Neural crest cell (in vitro differentiated cells): ENCODE measurements around the gene EYA4. TPM values are rescaled to one million over a fixed set of nuclear protein-coding genes. Genes with fewer than 3 reads are reported as not detected.

Experiments
- DNase-seq: peaks from one replicate; pipeline ENCODE4 v3.0.0; 2021; ENCODE audit warnings: low read depth, mixed read lengths, low spot score
- H3K27ac Mint-ChIP-seq: one replicate; pipeline ENCODE4 v1.8.0; 2021; ENCODE audit warnings: mild to moderate bottlenecking, mixed read lengths; ENCODE audit not compliant: unreplicated experiment
- H3K27me3 Mint-ChIP-seq: 2 replicates; pipeline ENCODE4 v1.8.0; 2021; ENCODE audit warnings: low read depth, mild to moderate bottlenecking, mixed read lengths
- H3K36me3 Mint-ChIP-seq: 2 replicates; pipeline ENCODE4 v1.8.0; 2021; ENCODE audit warnings: low read depth, mild to moderate bottlenecking, mixed read lengths
- H3K4me1 Mint-ChIP-seq: 2 replicates; pipeline ENCODE4 v1.8.0; 2021; ENCODE audit warnings: mixed read lengths
- H3K4me3 Mint-ChIP-seq: one replicate; pipeline ENCODE4 v1.8.0; 2021; ENCODE audit warnings: mild to moderate bottlenecking, mixed read lengths
- H3K9me3 Mint-ChIP-seq: 2 replicates; pipeline ENCODE4 v1.8.0; 2021; ENCODE audit warnings: mixed read lengths
- total RNA-seq: library from RNA; stranded (reverse); gene quantifications from 2 replicates; pipeline ENCODE4 v1.2.1, GENCODE V29; 2021
- TF ChIP-seq, protein P1 (sequence below): fragments of 200-600 bp; sonication (generic); conservative IDR thresholded peaks from 2 replicates; pipeline ENCODE4 v1.5.0; 2021; ENCODE audit warnings: antibody characterized with exemption, mild to moderate bottlenecking

The EYA4 gene
- total RNA-seq, 1 donor from 2014 or later = 1.6 TPM

DNA sequence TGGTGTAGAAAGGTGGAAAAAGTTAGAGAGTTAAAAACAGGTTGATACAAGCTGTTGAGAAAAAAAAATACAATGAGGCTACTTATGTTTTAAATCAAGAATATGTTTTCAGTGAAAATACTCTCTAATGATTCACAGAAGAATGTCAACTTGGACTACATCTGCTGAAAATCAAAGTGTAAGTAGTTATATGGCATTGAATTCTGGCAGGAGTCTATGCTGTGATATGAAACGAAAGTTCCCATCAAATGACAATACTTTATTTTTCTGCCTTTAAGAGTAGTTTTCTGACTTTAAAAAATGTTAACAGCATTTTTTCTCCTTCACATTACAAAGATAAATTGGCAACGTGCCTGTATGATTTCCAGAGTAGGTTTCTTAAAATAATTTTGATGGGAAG, 158.3 kb downstream of the EYA4 start:
- no peaks in the 10 kb centered on the region for H3K4me1 Mint-ChIP-seq
- H3K9me3 Mint-ChIP-seq = no peaks in the 10 kb centered on the region
- H3K27ac Mint-ChIP-seq = no peak overlapping the region
- no peak overlapping the region for H3K4me3 Mint-ChIP-seq
- no peaks in the 10 kb centered on the region for H3K27me3 Mint-ChIP-seq
- TF ChIP-seq, protein P1, sequence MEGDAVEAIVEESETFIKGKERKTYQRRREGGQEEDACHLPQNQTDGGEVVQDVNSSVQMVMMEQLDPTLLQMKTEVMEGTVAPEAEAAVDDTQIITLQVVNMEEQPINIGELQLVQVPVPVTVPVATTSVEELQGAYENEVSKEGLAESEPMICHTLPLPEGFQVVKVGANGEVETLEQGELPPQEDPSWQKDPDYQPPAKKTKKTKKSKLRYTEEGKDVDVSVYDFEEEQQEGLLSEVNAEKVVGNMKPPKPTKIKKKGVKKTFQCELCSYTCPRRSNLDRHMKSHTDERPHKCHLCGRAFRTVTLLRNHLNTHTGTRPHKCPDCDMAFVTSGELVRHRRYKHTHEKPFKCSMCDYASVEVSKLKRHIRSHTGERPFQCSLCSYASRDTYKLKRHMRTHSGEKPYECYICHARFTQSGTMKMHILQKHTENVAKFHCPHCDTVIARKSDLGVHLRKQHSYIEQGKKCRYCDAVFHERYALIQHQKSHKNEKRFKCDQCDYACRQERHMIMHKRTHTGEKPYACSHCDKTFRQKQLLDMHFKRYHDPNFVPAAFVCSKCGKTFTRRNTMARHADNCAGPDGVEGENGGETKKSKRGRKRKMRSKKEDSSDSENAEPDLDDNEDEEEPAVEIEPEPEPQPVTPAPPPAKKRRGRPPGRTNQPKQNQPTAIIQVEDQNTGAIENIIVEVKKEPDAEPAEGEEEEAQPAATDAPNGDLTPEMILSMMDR = no peak
- DNase-seq = no peak
- no peaks in the 10 kb centered on the region for H3K36me3 Mint-ChIP-seq

DNA sequence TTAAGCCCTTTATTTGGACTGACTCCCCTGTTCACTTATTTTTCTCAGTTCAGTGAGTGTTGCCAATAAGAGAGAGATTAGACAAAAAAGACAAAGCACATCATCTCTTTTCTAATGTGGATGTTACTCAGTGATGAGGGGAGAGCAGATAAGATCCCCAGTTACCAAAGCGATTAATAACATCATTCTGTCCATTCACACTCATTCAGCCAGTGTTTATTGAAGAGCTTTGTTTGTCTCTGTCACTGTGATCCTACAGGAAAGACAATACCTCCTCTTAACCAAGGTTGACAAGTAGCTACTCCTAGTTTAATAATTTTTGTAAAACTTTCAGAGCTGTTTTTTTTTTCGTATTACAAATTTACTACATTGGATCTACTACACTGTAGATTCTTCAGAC, 163.0 kb downstream of the EYA4 start:
- no peak overlapping the region for H3K4me3 Mint-ChIP-seq
- DNase-seq = no peak
- no peaks in the 10 kb centered on the region for H3K9me3 Mint-ChIP-seq
- TF ChIP-seq, protein P1 = no peak
- no peak overlapping the region for H3K27ac Mint-ChIP-seq
- no peaks in the 10 kb centered on the region for H3K36me3 Mint-ChIP-seq
- H3K4me1 Mint-ChIP-seq = no peaks in the 10 kb centered on the region
- H3K27me3 Mint-ChIP-seq = no peaks in the 10 kb centered on the region

DNA sequence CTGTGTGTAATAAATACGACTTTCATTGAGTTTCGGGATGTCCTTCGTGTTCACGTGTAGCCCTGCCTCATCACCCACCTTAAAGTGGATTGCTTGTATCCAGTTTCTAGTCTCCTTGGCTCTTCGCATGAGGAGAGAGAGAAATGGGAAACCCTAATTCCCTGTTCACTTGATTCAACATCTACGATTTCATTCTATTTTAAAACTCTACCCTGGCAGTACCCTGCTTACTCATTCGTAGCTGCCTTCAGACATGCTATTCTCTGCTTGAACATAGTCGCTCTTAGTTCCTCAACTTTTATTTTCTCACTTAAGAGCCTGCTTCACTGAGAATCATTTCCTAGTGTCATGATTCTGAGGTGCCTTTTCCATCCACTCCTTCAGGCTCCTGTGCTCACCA, 163.6 kb downstream of the EYA4 start:
- no peaks in the 10 kb centered on the region for H3K27me3 Mint-ChIP-seq
- H3K4me3 Mint-ChIP-seq = no peak overlapping the region
- H3K9me3 Mint-ChIP-seq = no peaks in the 10 kb centered on the region
- no peak overlapping the region for H3K27ac Mint-ChIP-seq
- no peak for DNase-seq
- H3K36me3 Mint-ChIP-seq = no peaks in the 10 kb centered on the region
- no peaks in the 10 kb centered on the region for H3K4me1 Mint-ChIP-seq
- TF ChIP-seq, protein P1 = no peak

DNA sequence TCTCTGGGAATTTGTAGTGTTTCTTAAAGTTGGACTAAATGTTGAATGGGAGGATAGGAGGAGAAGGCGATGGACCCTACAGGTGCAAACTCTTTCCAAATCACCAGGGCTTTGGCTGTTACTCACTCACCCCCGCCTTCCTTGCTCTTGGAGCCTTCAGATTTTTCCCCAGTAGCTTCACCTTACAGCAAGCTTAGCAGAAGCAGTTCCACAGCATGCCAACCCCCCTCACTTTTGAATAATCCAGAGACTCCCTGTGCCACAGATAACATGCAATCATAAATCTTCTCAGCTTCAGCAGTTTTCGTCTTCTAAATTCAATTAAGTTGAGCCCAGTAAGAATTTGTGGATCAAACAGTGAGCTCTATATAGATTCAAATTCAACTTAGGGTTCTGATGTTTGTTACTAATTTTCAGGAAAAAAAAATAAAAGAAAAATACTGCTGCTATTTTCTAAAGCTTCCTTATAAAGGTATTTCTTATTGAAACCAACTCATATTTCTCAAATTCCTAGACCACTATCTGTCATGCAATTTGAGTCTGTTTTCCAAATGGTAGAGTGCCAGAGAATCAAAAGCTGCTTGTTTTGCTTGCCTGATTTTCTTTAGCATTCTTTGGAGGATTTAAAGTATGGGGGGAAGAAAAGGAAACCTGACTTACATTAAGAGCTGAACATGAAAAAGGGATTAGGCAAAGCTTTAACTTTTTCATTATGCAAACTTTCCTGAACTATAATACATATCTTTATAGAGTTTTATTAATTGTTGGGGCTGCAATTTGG, 166.4 kb downstream of the EYA4 start:
- no peak overlapping the region for H3K4me3 Mint-ChIP-seq
- H3K27ac Mint-ChIP-seq = no peak overlapping the region
- H3K9me3 Mint-ChIP-seq = no peaks in the 10 kb centered on the region
- H3K27me3 Mint-ChIP-seq = no peaks in the 10 kb centered on the region
- H3K4me1 Mint-ChIP-seq = peaks cover 8% of the 10 kb centered on the region
- TF ChIP-seq, protein P1 = no peak
- DNase-seq = no peak
- no peaks in the 10 kb centered on the region for H3K36me3 Mint-ChIP-seq

DNA sequence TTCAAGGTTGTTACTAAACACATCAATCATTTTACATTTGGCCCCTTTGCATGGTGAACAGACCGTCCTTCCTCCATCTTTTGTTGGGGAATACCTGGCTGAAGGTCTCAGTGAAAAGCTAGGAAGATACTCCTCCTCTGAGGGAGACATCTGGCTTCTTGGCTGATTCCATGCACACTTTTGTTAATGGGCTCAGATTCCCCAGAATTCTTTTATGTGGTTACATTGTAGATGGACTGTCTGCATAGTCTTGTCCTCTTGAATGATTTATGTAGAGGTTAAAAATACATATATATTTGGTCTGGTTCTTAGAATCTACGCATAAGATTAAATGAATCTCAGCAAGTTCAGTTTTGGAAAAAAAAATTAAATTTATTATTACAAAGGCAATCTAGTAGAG, 167.0 kb downstream of the EYA4 start:
- Mint-ChIP-seq H3K36me3 (no peaks in the 10 kb centered on the region), H3K4me1 (peaks cover 8% of the 10 kb centered on the region), H3K9me3 (no peaks in the 10 kb centered on the region), H3K4me3 (no peak overlapping the region), H3K27ac (no peak overlapping the region), H3K27me3 (no peaks in the 10 kb centered on the region)
- no peak for DNase-seq
- TF ChIP-seq, protein P1 = no peak
